Measurements from ENCODE around the gene GFRAL.

The GFRAL gene

DNA sequence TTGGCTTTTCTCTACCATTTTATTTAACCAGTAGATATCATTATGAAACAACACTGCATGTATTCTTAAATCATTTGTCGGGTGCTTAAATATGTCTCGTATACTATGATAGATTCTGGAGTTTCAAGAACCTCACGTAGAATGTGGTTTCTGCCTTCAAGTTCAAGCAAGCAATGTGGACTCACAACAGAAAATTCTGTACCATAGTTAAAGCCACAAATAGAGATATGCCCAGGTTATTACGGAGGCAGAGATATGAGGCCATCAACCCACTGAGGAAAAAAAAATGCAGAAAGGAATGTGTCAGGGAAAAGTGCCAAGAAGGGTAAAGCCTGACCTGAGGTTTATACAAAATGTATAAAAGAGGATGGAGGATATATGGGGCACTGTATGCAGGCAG lies 109.9 kb downstream of the GFRAL start:
- DNase-seq: no peak

DNA sequence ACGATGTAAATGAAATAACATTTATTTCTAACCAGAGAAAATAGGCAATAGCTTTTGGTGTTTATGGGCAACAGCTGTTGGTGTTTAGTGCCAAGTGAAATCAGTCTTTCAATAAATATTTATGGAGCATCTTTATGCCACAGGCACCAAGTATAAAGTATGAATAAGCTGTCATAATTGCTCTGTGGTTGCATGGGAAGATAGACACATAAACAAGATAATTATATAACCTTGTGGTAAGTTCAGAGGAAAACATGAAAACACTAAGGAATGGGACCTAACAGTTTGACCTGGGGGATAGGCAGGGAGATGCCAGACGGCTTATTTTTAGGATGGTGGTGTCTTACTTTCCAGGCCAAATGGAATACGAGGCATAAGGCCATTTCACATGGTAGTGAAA lies 110.9 kb downstream of the GFRAL start:
- no peak for DNase-seq

DNA sequence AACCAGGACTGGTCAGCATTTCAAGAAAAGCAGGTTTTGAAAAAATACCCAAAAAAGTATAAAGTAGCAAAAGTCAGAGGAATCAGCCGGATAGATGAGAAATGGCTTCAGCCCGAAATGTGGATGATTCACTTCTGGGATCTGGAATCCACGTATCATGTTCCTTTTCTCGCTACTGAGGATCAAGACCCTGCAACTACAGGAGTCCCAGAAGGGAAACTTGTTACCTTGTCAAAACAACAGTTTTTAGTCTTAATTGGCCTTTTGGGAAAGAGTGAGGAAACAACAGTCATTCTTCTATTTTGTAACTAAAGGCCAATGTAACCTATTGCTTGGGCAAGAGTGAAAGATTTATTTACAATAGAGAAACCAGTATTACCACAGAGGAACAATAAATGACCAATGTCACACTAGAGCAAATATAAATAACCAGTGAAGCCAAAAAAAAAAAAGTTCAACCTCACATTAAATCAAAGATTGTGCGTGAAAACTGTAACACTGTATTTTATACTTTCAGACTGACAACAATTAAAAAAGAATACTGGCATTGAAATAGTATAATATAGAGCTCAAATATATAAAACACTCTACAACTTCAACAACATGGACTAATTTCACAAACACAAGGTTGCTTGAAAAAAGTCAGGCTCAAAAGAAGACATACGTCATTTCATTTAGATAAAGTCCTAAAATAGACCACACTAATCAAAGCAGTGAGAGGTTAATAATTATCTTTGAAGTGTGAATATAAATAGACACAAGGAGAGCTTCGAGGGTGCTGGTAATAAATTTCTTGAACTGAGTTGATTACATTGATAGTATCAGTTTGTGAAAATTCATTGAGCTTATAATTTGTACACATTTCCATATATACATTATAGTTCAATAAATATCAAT lies 116.2 kb downstream of the GFRAL start:
- no peak for DNase-seq

- no peak for DNase-seq
Observed at GRCh38 chr6:55445648-55446204, 118.5 kb downstream of the GFRAL start.

DNA sequence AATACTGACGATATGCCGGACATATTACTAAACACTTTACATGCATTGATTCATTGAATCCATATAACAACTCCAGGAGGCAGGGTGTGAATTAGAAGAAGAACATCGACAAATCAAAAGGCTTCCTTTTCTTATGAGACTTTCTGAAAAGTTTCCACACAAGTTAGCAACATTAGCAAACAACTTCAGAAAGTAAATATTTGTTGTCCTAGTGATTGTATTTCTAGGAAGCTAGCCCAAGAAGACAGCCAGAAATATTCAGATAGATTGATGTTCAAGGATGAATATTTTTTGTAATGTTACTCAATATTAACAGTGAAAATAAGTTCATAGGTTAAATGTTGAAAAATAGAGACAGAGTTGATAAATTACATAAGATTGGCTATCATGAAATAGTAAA lies 120.6 kb downstream of the GFRAL start:
- DNase-seq: no peak

GRCh38 chr6:55448451-55448850 lies 121.2 kb downstream of the GFRAL start:
- no peak for DNase-seq

- no peak for DNase-seq
Observed at GRCh38 chr6:55449225-55449624, 122.0 kb downstream of the GFRAL start.

GRCh38 chr6:55450005-55450404 lies 122.7 kb downstream of the GFRAL start:
- no peak for DNase-seq

All from 8988T (cell line).